Keratinocyte (primary cell): ENCODE measurements around the gene SASH1.

ENCODE experiments used
- EZH2 ChIP-seq: IDR thresholded peaks from one replicate; pipeline ENCODE4 v1.6.1; 2012; ENCODE audit warnings: inconsistent platforms, mild to moderate bottlenecking, low read length, moderate library complexity
- TF ChIP-seq, protein P1 (sequence below), 3 experiments: IDR thresholded peaks in 1 of 3; conservative IDR thresholded peaks in 1 of 3; optimal IDR thresholded peaks in 1 of 3; 2 replicates in 2 of 3; 3 replicates in 1 of 3; pipeline versions ENCODE3 to v1.5.1; 2011; ENCODE audit warnings: low read length in 3 of 3, mild to moderate bottlenecking in 3 of 3, moderate library complexity in 2 of 3, control low read depth in 1 of 3, inconsistent platforms in 1 of 3; ENCODE audit not compliant: insufficient read depth in 2 of 3; ENCODE audit errors: extremely low read depth in 1 of 3

- TF ChIP-seq, protein P1, sequence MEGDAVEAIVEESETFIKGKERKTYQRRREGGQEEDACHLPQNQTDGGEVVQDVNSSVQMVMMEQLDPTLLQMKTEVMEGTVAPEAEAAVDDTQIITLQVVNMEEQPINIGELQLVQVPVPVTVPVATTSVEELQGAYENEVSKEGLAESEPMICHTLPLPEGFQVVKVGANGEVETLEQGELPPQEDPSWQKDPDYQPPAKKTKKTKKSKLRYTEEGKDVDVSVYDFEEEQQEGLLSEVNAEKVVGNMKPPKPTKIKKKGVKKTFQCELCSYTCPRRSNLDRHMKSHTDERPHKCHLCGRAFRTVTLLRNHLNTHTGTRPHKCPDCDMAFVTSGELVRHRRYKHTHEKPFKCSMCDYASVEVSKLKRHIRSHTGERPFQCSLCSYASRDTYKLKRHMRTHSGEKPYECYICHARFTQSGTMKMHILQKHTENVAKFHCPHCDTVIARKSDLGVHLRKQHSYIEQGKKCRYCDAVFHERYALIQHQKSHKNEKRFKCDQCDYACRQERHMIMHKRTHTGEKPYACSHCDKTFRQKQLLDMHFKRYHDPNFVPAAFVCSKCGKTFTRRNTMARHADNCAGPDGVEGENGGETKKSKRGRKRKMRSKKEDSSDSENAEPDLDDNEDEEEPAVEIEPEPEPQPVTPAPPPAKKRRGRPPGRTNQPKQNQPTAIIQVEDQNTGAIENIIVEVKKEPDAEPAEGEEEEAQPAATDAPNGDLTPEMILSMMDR (optimal IDR thresholded peaks at IDR 0.05 in 1 of 3, IDR thresholded peaks at IDR 0.05 in 1 of 3, conservative IDR thresholded peaks at IDR 0.05 in 1 of 3; ENCODE audit: extremely low read depth in 1 of 3, insufficient read depth in 2 of 3, low read length in 3 of 3) = no peak
- TF ChIP-seq EZH2 = no peak
Observed at GRCh38 chr6:148388521-148388920, 45.9 kb downstream of the SASH1 start.
